ENCODE measurements around the gene TRIO.
A peak's percentile ranks its signal among the peaks of the same experiment; 100 is the strongest.

The TRIO gene

DNA sequence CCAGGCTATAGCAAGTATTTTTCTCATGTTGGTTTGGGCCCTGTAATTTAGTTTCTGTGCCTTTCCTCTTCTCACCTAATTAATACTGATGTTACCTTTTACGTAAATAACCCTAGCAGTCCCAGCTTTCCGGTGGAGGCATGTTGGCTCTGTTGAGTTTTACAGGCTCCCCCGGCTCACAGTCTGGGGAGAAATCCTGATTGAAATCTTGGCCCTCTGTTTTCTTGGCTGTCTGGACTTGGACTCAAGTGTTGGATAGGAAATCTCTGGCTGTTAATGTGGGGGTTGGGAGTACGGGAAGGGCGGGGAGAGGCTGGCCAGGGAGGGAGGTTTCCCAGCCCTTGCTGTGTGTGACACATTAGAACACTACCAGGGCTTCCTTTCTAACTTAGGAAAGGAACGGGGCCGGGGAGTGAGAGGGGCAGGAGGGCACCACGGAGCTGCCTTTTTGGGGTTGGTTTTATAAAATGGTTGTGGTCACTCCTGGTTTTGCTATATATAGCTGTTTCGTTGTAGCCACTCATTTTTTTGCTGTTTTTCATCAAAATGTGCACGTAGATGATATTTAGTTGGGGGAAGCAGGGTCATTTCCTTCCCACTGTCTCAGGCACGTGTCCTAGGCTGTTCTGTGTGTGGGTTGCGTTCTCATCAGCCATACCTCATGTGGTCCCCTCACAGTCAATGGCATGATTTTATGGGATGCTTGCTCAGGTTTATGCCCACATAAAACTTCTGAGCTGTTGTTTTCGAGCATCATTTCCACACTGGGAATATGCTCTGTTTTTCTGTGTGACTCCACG is 11.0 kb downstream of the TRIO start:
- POLR2A ChIA-PET: interaction anchor here (1.4 to 1.6 kb wide), 2 partner anchors 9 to 20 kb away, joined by 3 to 8 read pairs; no protein-coding TSS in a partner anchor
- TF ChIP-seq CTCF (IDR thresholded peaks at IDR 0.05; ENCODE audit: control extremely low read depth, extremely low read depth, low read depth, missing control alignments): no peak
- CTCF ChIA-PET: interaction anchor here (0.7 to 4.4 kb wide), 15 partner anchors 9 to 123 kb away, joined by 3 to 21 read pairs (median 4); partner anchors contain the start of gene TRIO
- DNase-seq (ENCODE audit: extremely low spot score): no peak

DNA sequence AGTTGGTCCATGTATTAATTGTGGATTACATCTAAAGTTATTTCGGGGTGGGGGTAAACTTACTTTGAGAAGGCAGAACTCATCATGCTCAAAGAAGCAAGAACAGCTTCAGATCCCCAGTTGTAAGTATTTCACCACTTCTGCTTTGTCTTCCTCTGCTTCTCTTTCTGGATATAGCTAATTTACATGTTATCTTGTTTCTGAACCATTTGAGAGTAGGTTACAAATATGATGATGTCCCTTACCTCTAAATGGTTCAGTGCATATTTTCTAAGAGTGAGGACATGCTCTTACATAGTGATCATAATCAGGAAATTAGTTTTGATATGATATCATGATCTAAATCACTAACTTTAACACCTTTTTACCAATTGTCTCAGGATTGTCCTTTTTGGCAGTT is 11.9 kb downstream of the TRIO start:
- no peak for DNase-seq (ENCODE audit: extremely low spot score)
- no peak for TF ChIP-seq CTCF (IDR thresholded peaks at IDR 0.05; ENCODE audit: control extremely low read depth, extremely low read depth, low read depth, missing control alignments)
- ChIA-PET CTCF (interaction anchor here (0.9 to 4.4 kb wide), 10 partner anchors 10 to 115 kb away, joined by 3 to 21 read pairs (median 5); partner anchors contain the start of gene TRIO), POLR2A (interaction anchor here (0.6 to 1.6 kb wide), 3 partner anchors 9 to 12 kb away, joined by 3 to 8 read pairs (median 6); no protein-coding TSS in a partner anchor)

DNA sequence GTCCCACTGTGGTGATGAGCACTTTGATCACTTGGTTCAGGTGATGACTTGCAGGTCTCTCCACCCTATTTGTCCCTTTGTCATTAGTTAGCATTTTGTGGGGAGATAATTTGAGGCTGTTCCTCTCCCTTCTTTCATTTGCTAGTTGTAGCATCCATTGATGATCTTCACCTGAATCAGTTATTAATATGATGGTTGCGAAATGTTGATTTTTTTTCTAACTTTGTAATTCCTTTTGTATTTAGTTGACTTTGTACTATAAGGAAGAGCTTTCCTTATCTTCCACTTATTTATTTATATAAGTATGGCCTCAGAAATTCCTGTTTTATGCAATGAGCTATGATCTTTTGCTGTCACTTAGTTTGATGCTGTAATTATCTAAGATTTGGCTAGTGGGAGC is 12.6 kb downstream of the TRIO start:
- ChIA-PET CTCF (interaction anchor here (1.1 to 4.4 kb wide), 8 partner anchors 13 to 115 kb away, joined by 3 to 21 read pairs (median 6); no protein-coding TSS in a partner anchor), POLR2A (interaction anchor here (0.6 kb wide), 1 partner anchor 10 kb away, joined by 6 read pairs; no protein-coding TSS in a partner anchor)
- no peak for DNase-seq (ENCODE audit: extremely low spot score)
- no peak for TF ChIP-seq CTCF (IDR thresholded peaks at IDR 0.05; ENCODE audit: control extremely low read depth, extremely low read depth, low read depth, missing control alignments)

GRCh38 chr5:14156290-14156649 is 13.1 kb downstream of the TRIO start:
- TF ChIP-seq CTCF (IDR thresholded peaks at IDR 0.05; ENCODE audit: control extremely low read depth, extremely low read depth, low read depth, missing control alignments): no peak
- CTCF ChIA-PET: interaction anchor here (0.9 to 4.4 kb wide), 10 partner anchors 8 to 114 kb away, joined by 3 to 21 read pairs (median 4); no protein-coding TSS in a partner anchor
- POLR2A ChIA-PET: interaction anchor here (1.6 to 2.0 kb wide), 2 partner anchors 11 to 12 kb away, joined by 6 to 7 read pairs; no protein-coding TSS in a partner anchor
- DNase-seq (ENCODE audit: extremely low spot score): no peak

- DNase-seq (ENCODE audit: extremely low spot score): peak; percentile 64
- ChIA-PET CTCF (interaction anchor here (0.8 to 4.4 kb wide), 12 partner anchors 9 to 114 kb away, joined by 3 to 21 read pairs (median 4); no protein-coding TSS in a partner anchor), POLR2A (interaction anchor here (1.6 to 2.0 kb wide), 2 partner anchors 12 kb away, joined by 6 to 7 read pairs; no protein-coding TSS in a partner anchor)
- TF ChIP-seq CTCF (IDR thresholded peaks at IDR 0.05; ENCODE audit: control extremely low read depth, extremely low read depth, low read depth, missing control alignments): no peak
Measured at GRCh38 chr5:14156650-14157492, 13.7 kb downstream of the TRIO start.

DNA sequence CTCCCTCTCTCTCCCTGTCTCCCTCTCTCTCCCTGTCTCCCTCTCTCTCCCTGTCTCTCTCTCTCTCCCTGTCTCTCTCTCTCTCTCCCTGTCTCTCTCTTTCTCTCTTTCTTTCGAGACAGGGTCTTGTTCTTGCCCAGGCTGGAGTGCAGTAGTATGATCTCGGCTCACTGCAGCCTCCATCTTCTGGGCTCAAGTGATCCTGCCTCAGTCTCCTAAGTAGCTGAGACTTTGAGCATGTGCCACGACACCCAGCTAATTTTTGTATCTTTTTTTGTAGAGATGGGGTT is 14.3 kb downstream of the TRIO start:
- ChIA-PET POLR2A (interaction anchor here (1.6 to 2.0 kb wide), 2 partner anchors 11 to 12 kb away, joined by 6 to 7 read pairs; no protein-coding TSS in a partner anchor), CTCF (interaction anchor here (0.8 to 4.4 kb wide), 6 partner anchors 12 to 113 kb away, joined by 3 to 21 read pairs (median 10); no protein-coding TSS in a partner anchor)
- no peak for DNase-seq (ENCODE audit: extremely low spot score)
- TF ChIP-seq CTCF (IDR thresholded peaks at IDR 0.05; ENCODE audit: control extremely low read depth, extremely low read depth, low read depth, missing control alignments): no peak
